Measurements from ENCODE around the gene ZNF471. TPM values are rescaled to one million over a fixed set of nuclear protein-coding genes. Genes with fewer than 3 reads are reported as not detected.

ZNF471 gene
- total and polyA plus RNA-seq, 2 experiments from 2014 or later, result 0.63 to 1.1 TPM

- TF ChIP-seq STAT1 (IDR thresholded peaks at IDR 0.05; ENCODE audit: unreplicated experiment), result no peak
- TF ChIP-seq ZNF331 (CRISPR knock-in tag; IDR thresholded peaks at IDR 0.05; ENCODE audit: low read depth), result no peak
- TF ChIP-seq NANOG (IDR thresholded peaks at IDR 0.05; ENCODE audit: borderline replicate concordance), result no peak
- no peak for TF ChIP-seq POLR2AphosphoS5 (IDR thresholded peaks at IDR 0.05; ENCODE audit: low read depth)
- no peak for TF ChIP-seq CREB1 (CRISPR knock-in tag; IDR thresholded peaks at IDR 0.05; ENCODE audit: low read depth)
- TF ChIP-seq EZH2phosphoT487 (IDR thresholded peaks at IDR 0.05; ENCODE audit: unreplicated experiment), result no peak
- no peak for TF ChIP-seq CTCF (conservative IDR thresholded peaks at IDR 0.05; ENCODE audit: low read depth in 2 of 2)
Measured at GRCh38 chr19:56474308-56474707, 33.3 kb upstream of the ZNF471 start (continued).

- no peaks in the 10 kb centered on the region; the same call in 1 of the 2 replicates for H4K20me1 ChIP-seq (replicated peaks; ENCODE audit: insufficient read depth)
- H2AFZ ChIP-seq, result no peak overlapping the region
- no peaks in the 10 kb centered on the region for H3F3A ChIP-seq (replicated peaks; ENCODE audit: low read depth)
- Mint-ChIP-seq H3K27me3 (ENCODE audit: insufficient read depth, low read depth, poor library complexity) (peaks cover 13% of the 10 kb centered on the region), H3K36me3 (ENCODE audit: low read depth) (peaks cover 39% of the 10 kb centered on the region), H3K4me1 (no peaks in the 10 kb centered on the region), H3K4me3 (peak overlapping the region; percentile 91; the same call in 2 of the 3 replicates), H3K9me3 (peaks cover 96% of the 10 kb centered on the region), H3K27ac (no peak overlapping the region)
- H3K9me2 ChIP-seq (ENCODE audit: insufficient read depth), result no peaks in the 10 kb centered on the region
- peak overlapping the region; percentile 83 for H3K4me3 ChIP-seq
- no peak overlapping the region for H3K27ac ChIP-seq (ENCODE audit: low read depth)
- DNase-seq (ENCODE audit: low spot score), result no peak
- no peaks in the 10 kb centered on the region for H3K27me3 ChIP-seq (ENCODE audit: insufficient read depth)
- H3K79me2 ChIP-seq (replicated peaks; ENCODE audit: insufficient read depth), result peaks cover 63% of the 10 kb centered on the region
- H3K36me3 ChIP-seq (ENCODE audit: insufficient read depth), result no peaks in the 10 kb centered on the region
- H3K4me1 ChIP-seq (ENCODE audit: insufficient read depth), result no peaks in the 10 kb centered on the region
- peak overlapping the region; percentile 74; the same call in 1 of the 2 replicates for H3K4me2 ChIP-seq
- no peak for ATAC-seq
- TF ChIP-seq CTCF (conservative IDR thresholded peaks at IDR 0.05; ENCODE audit: low read depth in 2 of 2) (no peak), JUNB (IDR thresholded peaks at IDR 0.05; ENCODE audit: unreplicated experiment) (no peak), CREB1 (CRISPR knock-in tag; IDR thresholded peaks at IDR 0.05; ENCODE audit: low read depth) (no peak), EZH2 (IDR thresholded peaks at IDR 0.05; ENCODE audit: low read depth, unreplicated experiment) (no peak), STAT1 (IDR thresholded peaks at IDR 0.05; ENCODE audit: unreplicated experiment) (no peak), EZH2phosphoT487 (IDR thresholded peaks at IDR 0.05; ENCODE audit: unreplicated experiment) (no peak), ZNF114 (CRISPR knock-in tag; IDR thresholded peaks at IDR 0.05) (no peak), ZNF462 (CRISPR knock-in tag; IDR thresholded peaks at IDR 0.05) (no peak), ETS1 (IDR thresholded peaks at IDR 0.05) (no peak)
Measured at GRCh38 chr19:56476093-56476492, 31.6 kb upstream of the ZNF471 start.

Measured in GM23338 (cell line).